PC-9 (cell line): Measurements from ENCODE around the gene CGB3. TPM values are rescaled to one million over a fixed set of nuclear protein-coding genes. Genes with fewer than 3 reads are reported as not detected.

Experiments
- BruUV-seq: library from RNA; stranded (reverse); fragments of 400-500 nt; replicated peaks from 2 replicates; lab custom pipeline; 2021; lab: Mats Ljungman, UMichigan
- CTCF ChIA-PET: fragments of 300-600 bp; sonication (Branson Sonifier 250); formaldehyde crosslinking; loops from one replicate; lab custom pipeline; 2022; ENCODE audit warnings: antibody characterized with exemption; lab: Charles Lee
- POLR2A ChIA-PET: fragments of 300-600 bp; sonication (Branson Sonifier 250); formaldehyde crosslinking; loops from one replicate; lab custom pipeline; 2022; ENCODE audit warnings: antibody characterized with exemption; ENCODE audit not compliant: unreplicated experiment; lab: Charles Lee
- DNase-seq, 2 experiments: peaks; one replicate each; pipeline versions ENCODE4 v3.0.0 to v3.0.0-alpha.2; 2015 to 2022; ENCODE audit warnings: mixed read lengths in 1 of 2
- H2AFZ ChIP-seq: fragments of 200-600 bp; sonication (generic); 2 replicates; pipeline ENCODE4 v1.8.1; 2017; ENCODE audit warnings: antibody characterized with exemption
- H3F3A ChIP-seq: fragments of 200-600 bp; sonication (generic); 2 replicates; pipeline ENCODE4 v1.8.1; 2017; ENCODE audit warnings: antibody characterized with exemption, mild to moderate bottlenecking, low read depth; ENCODE audit not compliant: insufficient read depth
- H3K27ac ChIP-seq: fragments of 200-600 bp; sonication (generic); 2 replicates; pipeline ENCODE4 v1.6.1; 2016; ENCODE audit warnings: mixed run types
- H3K27me3 ChIP-seq: fragments of 200-600 bp; sonication (generic); 2 replicates; pipeline ENCODE4 v1.6.1; 2016; ENCODE audit warnings: low read depth, mixed run types; ENCODE audit not compliant: insufficient read depth
- H3K36me3 ChIP-seq: fragments of 200-600 bp; sonication (generic); 2 replicates; pipeline ENCODE4 v1.6.1; 2016; ENCODE audit warnings: low read depth, mixed run types
- H3K4me1 ChIP-seq: fragments of 200-600 bp; sonication (generic); replicated peaks from 2 replicates; pipeline ENCODE4 v1.6.1; 2016; ENCODE audit warnings: mixed run types; ENCODE audit not compliant: insufficient read depth
- H3K4me2 ChIP-seq: fragments of 200-600 bp; sonication (generic); 2 replicates; pipeline ENCODE4 v1.6.1; 2017; ENCODE audit warnings: mixed run types
- H3K4me3 ChIP-seq: fragments of 200-600 bp; sonication (generic); 2 replicates; pipeline ENCODE4 v1.6.1; 2016; ENCODE audit warnings: mixed run types
- H3K79me2 ChIP-seq: fragments of 200-600 bp; sonication (generic); 2 replicates; pipeline ENCODE4 v1.6.1; 2017; ENCODE audit warnings: low read depth, mixed run types
- H3K9me2 ChIP-seq: fragments of 200-600 bp; sonication (generic); 2 replicates; pipeline ENCODE4 v1.8.1; 2017; ENCODE audit warnings: mild to moderate bottlenecking; ENCODE audit not compliant: insufficient read depth
- H3K9me3 ChIP-seq: fragments of 200-600 bp; sonication (generic); 2 replicates; pipeline ENCODE4 v1.8.1; 2016; ENCODE audit warnings: low read depth; ENCODE audit not compliant: insufficient read depth
- H4K20me1 ChIP-seq: fragments of 200-600 bp; sonication (generic); 2 replicates; pipeline ENCODE4 v1.8.1; 2017; ENCODE audit not compliant: insufficient read depth
- CTCF ChIP-seq: fragments of 200-600 bp; sonication (generic); conservative IDR thresholded peaks from 2 replicates; pipeline ENCODE4 v1.6.1; 2017; ENCODE audit warnings: mixed run types, antibody characterized with exemption, mild to moderate bottlenecking, moderate library complexity
- EZH2 ChIP-seq: fragments of 200-600 bp; sonication (generic); IDR thresholded peaks from 2 replicates; pipeline ENCODE4 v1.8.0; 2017; ENCODE audit warnings: antibody characterized with exemption, low read depth
- intact Hi-C: fragments of 100-400 bp; cut with micrococcal nuclease; formaldehyde crosslinking; loops from one replicate; pipeline ENCODE4 v1.10.0; 2022; ENCODE audit not compliant: unreplicated experiment
- total RNA-seq: library from RNA; stranded (reverse); gene quantifications from 2 replicates; pipeline ENCODE4 v1.2.3, GENCODE V29; 2021

Gene CGB3
- total RNA-seq, 1 experiment from 2014 or later = not detected

- no peak for TF ChIP-seq EZH2
- TF ChIP-seq CTCF = peak; percentile 74
- Histone ChIP-seq H3K27me3 (no peaks in the 10 kb centered on the region), H3K9me3 (no peaks in the 10 kb centered on the region), H3K27ac (no peak overlapping the region), H3K4me1 (peaks cover 9% of the 10 kb centered on the region), H4K20me1 (peaks cover 58% of the 10 kb centered on the region), H3F3A (peaks cover 21% of the 10 kb centered on the region), H3K9me2 (no peaks in the 10 kb centered on the region), H3K4me2 (no peak overlapping the region), H3K36me3 (peaks cover 20% of the 10 kb centered on the region), H3K4me3 (no peak overlapping the region), H2AFZ (no peak overlapping the region), H3K79me2 (peaks cover 47% of the 10 kb centered on the region)
- peak in 1 of 2 experiments; percentile 57 for DNase-seq
- intact Hi-C loops = loop anchor here (2.0 to 10.0 kb wide), 3 partner anchors 77 to 647 kb away; partner anchors contain the start of genes CA11, RRAS and SCAF1
- ChIA-PET POLR2A (no interaction called here), CTCF (interaction anchor here (0.5 to 0.7 kb wide), 5 partner anchors 156 to 417 kb away, joined by 3 to 7 read pairs (median 4); no protein-coding TSS in a partner anchor)
- BruUV-seq = no TSS peak
These were observed 26.2 kb downstream of the CGB3 start for GRCh38 chr19:48997972-48998371.

GRCh38 chr19:48994035-48994386, 30.1 kb downstream of the CGB3 start:
- CTCF ChIA-PET = interaction anchor here (0.7 to 2.6 kb wide), 6 partner anchors 24 to 824 kb away, joined by 3 to 11 read pairs (median 6); no protein-coding TSS in a partner anchor
- TSS peak; percentile 49 for BruUV-seq
- peaks cover 16% of the 10 kb centered on the region for H3K4me1 ChIP-seq
- POLR2A ChIA-PET = interaction anchor here (0.6 to 1.2 kb wide), 9 partner anchors 24 to 502 kb away, joined by 3 to 10 read pairs (median 4); partner anchors contain the start of genes PIH1D1 and RPS11
- H3K36me3 ChIP-seq = peaks cover 6% of the 10 kb centered on the region; the same call in 1 of the 2 replicates
- no peak overlapping the region; the same call in 1 of the 2 replicates for H3K27ac ChIP-seq
- no peak for DNase-seq
- no peaks in the 10 kb centered on the region for H3K9me2 ChIP-seq
- intact Hi-C loops = loop anchor here (5.0 to 10.0 kb wide), 3 partner anchors 197 to 651 kb away; partner anchors contain the start of genes CA11, RRAS and SCAF1
- H4K20me1 ChIP-seq = peaks cover 31% of the 10 kb centered on the region
- H3K4me2 ChIP-seq = peak overlapping the region; percentile 85
- H3K4me3 ChIP-seq = peak overlapping the region; percentile 97
- H3F3A ChIP-seq = peaks cover 16% of the 10 kb centered on the region
- H3K79me2 ChIP-seq = peaks cover 76% of the 10 kb centered on the region
- no peaks in the 10 kb centered on the region for H3K27me3 ChIP-seq
- no peaks in the 10 kb centered on the region for H3K9me3 ChIP-seq
- no peak for TF ChIP-seq CTCF
- no peak for TF ChIP-seq EZH2
- H2AFZ ChIP-seq = peak overlapping the region; percentile 67

DNA sequence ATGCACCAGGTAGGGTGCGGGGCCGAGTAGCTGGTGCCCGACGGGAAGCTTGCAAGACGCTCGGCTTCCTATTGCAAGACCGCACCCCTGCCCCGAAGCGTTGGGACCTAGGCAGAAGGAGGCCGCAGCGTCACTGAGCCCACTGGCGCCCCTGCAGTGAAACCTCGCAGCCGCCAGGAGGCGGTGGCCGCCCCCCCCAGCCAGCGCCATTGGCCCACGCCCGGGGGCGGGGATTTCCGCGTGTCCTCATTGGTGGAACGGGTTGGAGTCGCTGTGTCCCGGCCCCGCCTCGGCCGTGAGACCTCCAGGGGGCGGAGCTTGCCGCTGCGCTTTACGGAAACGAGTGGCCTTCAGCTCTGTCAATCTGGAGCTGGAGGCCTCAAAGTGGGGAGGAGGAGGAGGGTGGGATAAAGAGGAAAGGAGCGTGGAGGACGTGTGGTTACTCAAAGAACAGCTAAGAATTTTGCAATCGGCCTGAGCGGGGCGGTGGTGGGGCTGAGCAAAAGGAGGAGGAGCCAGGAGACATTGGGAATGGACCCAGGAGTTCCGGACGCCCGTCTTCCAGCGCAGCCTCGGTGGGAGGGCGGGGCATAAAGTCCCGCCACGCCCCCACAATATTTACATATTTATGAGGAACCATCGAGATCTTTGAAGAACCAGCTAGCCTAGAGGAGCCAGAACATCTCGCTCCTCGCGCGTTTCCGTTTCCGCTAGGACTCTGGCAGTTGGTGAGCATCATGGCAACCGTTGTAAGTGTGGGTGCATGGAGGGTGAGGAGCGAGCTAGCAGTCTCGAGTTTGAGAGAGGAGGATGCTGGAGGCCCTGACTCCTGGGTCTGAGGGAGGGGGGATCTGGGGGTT, 30.7 kb downstream of the CGB3 start, which contains the start of the genes GYS1 and RUVBL2:
Gene GYS1 (minus strand): TSS at position 135 of the 860 bp plus-strand sequence. CDS start 197 bp downstream, outside the sequence.
Gene RUVBL2 (plus strand): TSS at position 713 of the 860 bp plus-strand sequence. CDS start 25 bp downstream, at position 738.
- CTCF ChIA-PET = interaction anchor here (0.6 to 2.6 kb wide), 20 partner anchors 10 to 824 kb away, joined by 3 to 11 read pairs (median 4); partner anchors contain the start of gene CGB7
- H3K9me2 ChIP-seq = no peaks in the 10 kb centered on the region
- H3K4me1 ChIP-seq = peaks cover 16% of the 10 kb centered on the region
- H3K27ac ChIP-seq = peak within 1 kb of the TSS; percentile 41; the same call in 1 of the 2 replicates
- H3F3A ChIP-seq = peaks cover 12% of the 10 kb centered on the region
- 0 out of 2 replicates have a peak, but pooled peaks cover 5% of the 10 kb centered on the region for H3K36me3 ChIP-seq
- no TSS peak for BruUV-seq
- peak within 1 kb of the TSS; percentile 97 for H3K4me3 ChIP-seq
- intact Hi-C loops = loop anchor here (2.0 to 10.0 kb wide), 5 partner anchors 29 to 651 kb away; partner anchors contain the start of genes CA11, FTL, RRAS and SCAF1
- no peaks in the 10 kb centered on the region for H3K27me3 ChIP-seq
- TF ChIP-seq CTCF (peak; percentile 91), EZH2 (no peak)
- H3K4me2 ChIP-seq = peak within 1 kb of the TSS; percentile 95
- no peaks in the 10 kb centered on the region for H3K9me3 ChIP-seq
- peak; percentile 99 for DNase-seq
- H3K79me2 ChIP-seq = peaks cover 75% of the 10 kb centered on the region
- peaks cover 26% of the 10 kb centered on the region for H4K20me1 ChIP-seq
- POLR2A ChIA-PET = interaction anchor here (0.5 to 1.3 kb wide), 29 partner anchors 10 to 682 kb away, joined by 3 to 12 read pairs (median 4); partner anchors contain the start of genes CA11, CGB7, PIH1D1 and RPL18
- H2AFZ ChIP-seq = peak within 1 kb of the TSS; percentile 92
